Thyroid gland (tissue), 4 donors: Measurements from ENCODE around the gene PSME4.

ENCODE experiments used
- POLR2A ChIP-seq, 2 donors: fragments of 450-650 bp; IDR thresholded peaks; one replicate each; pipeline ENCODE4 v1.6.1; 2017; ENCODE audit warnings: antibody characterized with exemption in 2 of 2, mild to moderate bottlenecking in 2 of 2, moderate library complexity in 1 of 2
- TF ChIP-seq, protein P1 (sequence below), 6 experiments: fragments of 200-600 bp in 3 of 6; fragments of 450-650 bp in 3 of 6; sonication (generic) in 3 of 6; IDR thresholded peaks; one replicate each; pipeline ENCODE4 v1.5.1; 2016 to 2019; ENCODE audit warnings: antibody characterized with exemption in 6 of 6, mild to moderate bottlenecking in 2 of 6, inconsistent platforms in 1 of 6, moderate library complexity in 1 of 6

- TF ChIP-seq, protein P1, sequence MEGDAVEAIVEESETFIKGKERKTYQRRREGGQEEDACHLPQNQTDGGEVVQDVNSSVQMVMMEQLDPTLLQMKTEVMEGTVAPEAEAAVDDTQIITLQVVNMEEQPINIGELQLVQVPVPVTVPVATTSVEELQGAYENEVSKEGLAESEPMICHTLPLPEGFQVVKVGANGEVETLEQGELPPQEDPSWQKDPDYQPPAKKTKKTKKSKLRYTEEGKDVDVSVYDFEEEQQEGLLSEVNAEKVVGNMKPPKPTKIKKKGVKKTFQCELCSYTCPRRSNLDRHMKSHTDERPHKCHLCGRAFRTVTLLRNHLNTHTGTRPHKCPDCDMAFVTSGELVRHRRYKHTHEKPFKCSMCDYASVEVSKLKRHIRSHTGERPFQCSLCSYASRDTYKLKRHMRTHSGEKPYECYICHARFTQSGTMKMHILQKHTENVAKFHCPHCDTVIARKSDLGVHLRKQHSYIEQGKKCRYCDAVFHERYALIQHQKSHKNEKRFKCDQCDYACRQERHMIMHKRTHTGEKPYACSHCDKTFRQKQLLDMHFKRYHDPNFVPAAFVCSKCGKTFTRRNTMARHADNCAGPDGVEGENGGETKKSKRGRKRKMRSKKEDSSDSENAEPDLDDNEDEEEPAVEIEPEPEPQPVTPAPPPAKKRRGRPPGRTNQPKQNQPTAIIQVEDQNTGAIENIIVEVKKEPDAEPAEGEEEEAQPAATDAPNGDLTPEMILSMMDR (IDR thresholded peaks at IDR 0.05) = no peak
- TF ChIP-seq POLR2A (IDR thresholded peaks at IDR 0.05) = no peak
These were observed 118.3 kb downstream of the PSME4 start for GRCh38 chr2:53852532-53852931.
